Sciatic nerve (tissue), 2 donors: ENCODE measurements around the gene PKD1. TPM values are rescaled to one million over a fixed set of nuclear protein-coding genes. Genes with fewer than 3 reads are reported as not detected.
"Not testable (repeated sequence)": the region's sequence is repeated elsewhere in the genome, so short reads cannot be mapped to it uniquely, and the experiment has no call there.

ENCODE experiments used
- ATAC-seq: fragments of 200-7000 bp; cut with Tn5 transposase; one replicate; pipeline ENCODE4 v1.9.1; 2020; ENCODE audit warnings: mild to moderate bottlenecking, moderate library complexity
- DNase-seq: peaks from one replicate; pipeline ENCODE4 v3.0.0-alpha.2; 2020; ENCODE audit warnings: low spot score
- intact Hi-C: fragments of 100-400 bp; cut with DNase I; formaldehyde crosslinking; loops from one replicate; pipeline ENCODE4 v1.14.2; 2022
- total RNA-seq: library from RNA; stranded (reverse); fragmentation: NEBNext Ultra II Directional; extraction: Animal tissue kit (Norgen Biotek cat#: 25700); gene quantifications from one replicate; pipeline ENCODE4 v1.2.1, GENCODE V29; 2021
- donor health status: DM: no; HTN: no; CAD: no.
- donor health status: DM: no; HTN: no; CAD: no.

The PKD1 gene
- total RNA-seq, 1 donor from 2014 or later = 159 TPM

- intact Hi-C loops = no loop called here
- DNase-seq = peak; percentile 98
- peak; percentile 91 for ATAC-seq
These were observed 19.6 kb upstream of the PKD1 start, which contains the start of gene TRAF7 for GRCh38 chr16:2155091-2155950. Gene TRAF7, plus strand, starts transcription at chr16:2155782. Its CDS starts 8,139 bp downstream, at chr16:2163921.

GRCh38 chr16:2154533-2155090, 18.9 kb upstream of the PKD1 start:
- intact Hi-C loops = no loop called here
- no peak for ATAC-seq

GRCh38 chr16:2152695-2153506, 17.2 kb upstream of the PKD1 start:
- no peak for ATAC-seq
- DNase-seq = no peak
- intact Hi-C loops = no loop called here

More at GRCh38 chr16:2154533-2155090, 18.9 kb upstream of the PKD1 start:
- DNase-seq = no peak

- ATAC-seq (no peak), DNase-seq (no peak)
- intact Hi-C loops = no loop called here
These were observed 15.7 kb upstream of the PKD1 start for GRCh38 chr16:2151188-2152091.

- DNase-seq (no peak), ATAC-seq (no peak)
- intact Hi-C loops = no loop called here
These were observed 14.9 kb upstream of the PKD1 start for GRCh38 chr16:2150418-2151187.

- DNase-seq = no peak
- intact Hi-C loops = no loop called here
- ATAC-seq = no peak
These were observed 14.1 kb upstream of the PKD1 start for GRCh38 chr16:2149630-2150417.

- intact Hi-C loops = no loop called here
- no peak for ATAC-seq
- DNase-seq = no peak
These were observed 13.3 kb upstream of the PKD1 start for GRCh38 chr16:2148714-2149629.

GRCh38 chr16:2147981-2148671, 12.4 kb upstream of the PKD1 start, which contains the start of gene RAB26:
Gene RAB26, plus strand, starts transcription at chr16:2148625. Its CDS starts 159 bp downstream, at chr16:2148784.
- intact Hi-C loops = no loop called here

GRCh38 chr16:2147378-2147777, 11.7 kb upstream of the PKD1 start:
- DNase-seq = no peak
- intact Hi-C loops = no loop called here
- ATAC-seq = no peak

More at GRCh38 chr16:2147981-2148671, 12.4 kb upstream of the PKD1 start, which contains the start of gene RAB26:
- ATAC-seq = peak; percentile 67
- no peak for DNase-seq

GRCh38 chr16:2145843-2146242, 10.1 kb upstream of the PKD1 start:
- intact Hi-C loops = no loop called here
- DNase-seq (no peak), ATAC-seq (no peak)

- no peak for ATAC-seq
- DNase-seq = no peak
- intact Hi-C loops = loop anchor here (5.0 kb wide), 1 partner anchor 117 kb away; the partner anchor contains the start of gene NHERF2
These were observed 8.3 kb upstream of the PKD1 start for GRCh38 chr16:2143878-2144485.

GRCh38 chr16:2142942-2143877, 7.5 kb upstream of the PKD1 start:
- DNase-seq (no peak), ATAC-seq (no peak)
- intact Hi-C loops = loop anchor here (5.0 kb wide), 1 partner anchor 116 kb away; the partner anchor contains the start of gene NHERF2

GRCh38 chr16:2135071-2135470, 627 bp downstream of the PKD1 start:
- peak; percentile 59 for DNase-seq
- ATAC-seq, intact Hi-C loops: not testable (repeated sequence)

GRCh38 chr16:2133797-2134196, 1.9 kb downstream of the PKD1 start:
- DNase-seq, ATAC-seq, intact Hi-C loops: not testable (repeated sequence)
